ENCODE measurements around the gene ACTR10. TPM values are rescaled to one million over a fixed set of nuclear protein-coding genes. Genes with fewer than 3 reads are reported as not detected.
"Not testable (repeated sequence)": the region's sequence is repeated elsewhere in the genome, so short reads cannot be mapped to it uniquely, and the experiment has no call there.

Gene ACTR10
- total RNA-seq, 1 experiment from 2014 or later = 56.0 TPM

GRCh38 chr14:58213176-58213575 lies 13.2 kb downstream of the ACTR10 start:
- DNase-seq (ENCODE audit: low spot score) = no peak
- in situ Hi-C loops (cut with HindIII; ENCODE audit: low sequenced_read_pairs) = no loop called here

GRCh38 chr14:58215191-58215914 lies 15.4 kb downstream of the ACTR10 start:
- in situ Hi-C loops (cut with HindIII; ENCODE audit: low sequenced_read_pairs) = no loop called here

GRCh38 chr14:58216544-58216943 lies 16.6 kb downstream of the ACTR10 start:
- in situ Hi-C loops (cut with HindIII; ENCODE audit: low sequenced_read_pairs) = no loop called here
- DNase-seq (ENCODE audit: low spot score) = no peak

More at GRCh38 chr14:58215191-58215914, 15.4 kb downstream of the ACTR10 start:
- no peak for DNase-seq (ENCODE audit: low spot score)

- in situ Hi-C loops (cut with HindIII; ENCODE audit: low sequenced_read_pairs) = no loop called here
- DNase-seq (ENCODE audit: low spot score) = no peak
Observed at GRCh38 chr14:58227096-58227819, 27.3 kb downstream of the ACTR10 start.

GRCh38 chr14:58238252-58239243 lies 38.6 kb downstream of the ACTR10 start:
- in situ Hi-C loops (cut with HindIII; ENCODE audit: low sequenced_read_pairs) = no loop called here
- peak; percentile 27 for DNase-seq (ENCODE audit: low spot score)

GRCh38 chr14:58239244-58240195 lies 39.6 kb downstream of the ACTR10 start:
- peak; percentile 84 for DNase-seq (ENCODE audit: low spot score)
- in situ Hi-C loops (cut with HindIII; ENCODE audit: low sequenced_read_pairs) = no loop called here

GRCh38 chr14:58243790-58244555 lies 44.0 kb downstream of the ACTR10 start:
- DNase-seq (ENCODE audit: low spot score) = peak; percentile 55
- in situ Hi-C loops (cut with HindIII; ENCODE audit: low sequenced_read_pairs) = no loop called here

GRCh38 chr14:58244556-58245387 lies 44.8 kb downstream of the ACTR10 start, which contains the start of gene PSMA3:
TSS of gene PSMA3 (plus strand) at chr14:58244843. CDS start at chr14:58244921, 78 bp downstream.
- in situ Hi-C loops (cut with HindIII; ENCODE audit: low sequenced_read_pairs) = no loop called here
- peak; percentile 98 for DNase-seq (ENCODE audit: low spot score)

GRCh38 chr14:58245562-58245961 lies 45.6 kb downstream of the ACTR10 start:
- in situ Hi-C loops (cut with HindIII; ENCODE audit: low sequenced_read_pairs) = no loop called here
- no peak for DNase-seq (ENCODE audit: low spot score)

- in situ Hi-C loops (cut with HindIII; ENCODE audit: low sequenced_read_pairs) = no loop called here
- no peak for DNase-seq (ENCODE audit: low spot score)
Observed at GRCh38 chr14:58249611-58250010, 49.7 kb downstream of the ACTR10 start.

- no peak for DNase-seq (ENCODE audit: low spot score)
- in situ Hi-C loops (cut with HindIII; ENCODE audit: low sequenced_read_pairs) = no loop called here
Observed at GRCh38 chr14:58258156-58258555, 58.2 kb downstream of the ACTR10 start.

- DNase-seq (ENCODE audit: low spot score) = peak; percentile 46
- in situ Hi-C loops (cut with HindIII; ENCODE audit: low sequenced_read_pairs) = not testable (repeated sequence)
Observed at GRCh38 chr14:58262005-58262404, 62.1 kb downstream of the ACTR10 start.

- in situ Hi-C loops (cut with HindIII; ENCODE audit: low sequenced_read_pairs) = no loop called here
- no peak for DNase-seq (ENCODE audit: low spot score)
Observed at GRCh38 chr14:58265401-58265800, 65.5 kb downstream of the ACTR10 start.

- no peak for DNase-seq (ENCODE audit: low spot score)
- in situ Hi-C loops (cut with HindIII; ENCODE audit: low sequenced_read_pairs) = no loop called here
Observed at GRCh38 chr14:58270628-58271027, 70.7 kb downstream of the ACTR10 start.

- in situ Hi-C loops (cut with HindIII; ENCODE audit: low sequenced_read_pairs) = no loop called here
- DNase-seq (ENCODE audit: low spot score) = peak; percentile 47
Observed at GRCh38 chr14:58272588-58273372, 72.8 kb downstream of the ACTR10 start.

- in situ Hi-C loops (cut with HindIII; ENCODE audit: low sequenced_read_pairs) = no loop called here
- no peak for DNase-seq (ENCODE audit: low spot score)
Observed at GRCh38 chr14:58274881-58275280, 74.9 kb downstream of the ACTR10 start.
